ENCODE results near the gene MROH2B.

Gene MROH2B

GRCh38 chr5:40960037-40960436 lies 111.1 kb downstream of the MROH2B start:
- Histone ChIP-seq H4K20me1 (ENCODE audit: insufficient read depth, low read length) (no peaks in the 10 kb centered on the region), H3K9ac (ENCODE audit: low read depth, low read length) (no peak overlapping the region), H3K27ac (ENCODE audit: low read length) (no peak overlapping the region), H3K4me3 (ENCODE audit: low read depth in 1 of 2, low read length in 2 of 2) (no peak overlapping the region), H3K27me3 (ENCODE audit: insufficient read depth, low read length, poor library complexity) (no peaks in the 10 kb centered on the region), H3K79me2 (ENCODE audit: insufficient read depth, low read length) (no peaks in the 10 kb centered on the region), H3K36me3 (ENCODE audit: insufficient read depth, low read length) (no peaks in the 10 kb centered on the region), H3K9me3 (ENCODE audit: insufficient read depth, low read length, severe bottlenecking) (no peaks in the 10 kb centered on the region), H3K4me2 (ENCODE audit: insufficient read depth, low read length) (no peak overlapping the region), H2AFZ (ENCODE audit: low read depth, low read length) (no peak overlapping the region), H3K4me1 (ENCODE audit: insufficient read depth, low read length) (no peaks in the 10 kb centered on the region)
- ATAC-seq (ENCODE audit: insufficient read depth, low read depth) (no peak), DNase-seq (no peak)
- TF ChIP-seq, protein P1, sequence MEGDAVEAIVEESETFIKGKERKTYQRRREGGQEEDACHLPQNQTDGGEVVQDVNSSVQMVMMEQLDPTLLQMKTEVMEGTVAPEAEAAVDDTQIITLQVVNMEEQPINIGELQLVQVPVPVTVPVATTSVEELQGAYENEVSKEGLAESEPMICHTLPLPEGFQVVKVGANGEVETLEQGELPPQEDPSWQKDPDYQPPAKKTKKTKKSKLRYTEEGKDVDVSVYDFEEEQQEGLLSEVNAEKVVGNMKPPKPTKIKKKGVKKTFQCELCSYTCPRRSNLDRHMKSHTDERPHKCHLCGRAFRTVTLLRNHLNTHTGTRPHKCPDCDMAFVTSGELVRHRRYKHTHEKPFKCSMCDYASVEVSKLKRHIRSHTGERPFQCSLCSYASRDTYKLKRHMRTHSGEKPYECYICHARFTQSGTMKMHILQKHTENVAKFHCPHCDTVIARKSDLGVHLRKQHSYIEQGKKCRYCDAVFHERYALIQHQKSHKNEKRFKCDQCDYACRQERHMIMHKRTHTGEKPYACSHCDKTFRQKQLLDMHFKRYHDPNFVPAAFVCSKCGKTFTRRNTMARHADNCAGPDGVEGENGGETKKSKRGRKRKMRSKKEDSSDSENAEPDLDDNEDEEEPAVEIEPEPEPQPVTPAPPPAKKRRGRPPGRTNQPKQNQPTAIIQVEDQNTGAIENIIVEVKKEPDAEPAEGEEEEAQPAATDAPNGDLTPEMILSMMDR (IDR thresholded peaks at IDR 0.05; ENCODE audit: borderline replicate concordance, extremely low read depth, low read length, poor library complexity, severe bottlenecking): no peak
- TF ChIP-seq EZH2 (IDR thresholded peaks at IDR 0.05; ENCODE audit: borderline replicate concordance, low read depth, low read length, severe bottlenecking): no peak

DNA sequence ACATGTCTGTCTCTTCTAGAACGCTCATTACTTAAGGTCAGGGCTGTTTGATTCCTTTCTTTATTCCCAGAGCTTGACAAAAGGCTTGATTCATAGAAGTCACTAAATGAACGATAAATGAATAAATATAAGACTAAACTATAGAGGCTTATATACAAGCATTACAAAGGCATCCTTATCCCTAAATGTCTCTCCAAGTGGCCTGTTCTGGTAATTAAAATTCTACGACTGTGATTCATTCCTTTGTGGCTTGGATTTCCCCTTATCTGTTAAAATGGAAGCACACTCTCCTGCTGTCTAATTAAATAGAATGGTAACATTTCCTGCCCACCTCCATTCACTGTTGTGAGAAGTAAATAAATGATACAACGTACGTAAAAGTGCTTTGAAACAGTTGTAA lies 112.3 kb downstream of the MROH2B start:
- Histone ChIP-seq H3K36me3 (ENCODE audit: insufficient read depth, low read length) (no peaks in the 10 kb centered on the region), H3K79me2 (ENCODE audit: insufficient read depth, low read length) (no peaks in the 10 kb centered on the region), H3K4me2 (ENCODE audit: insufficient read depth, low read length) (no peak overlapping the region), H2AFZ (ENCODE audit: low read depth, low read length) (no peak overlapping the region), H3K27me3 (ENCODE audit: insufficient read depth, low read length, poor library complexity) (no peaks in the 10 kb centered on the region), H3K9ac (ENCODE audit: low read depth, low read length) (no peak overlapping the region), H3K9me3 (ENCODE audit: insufficient read depth, low read length, severe bottlenecking) (no peaks in the 10 kb centered on the region), H4K20me1 (ENCODE audit: insufficient read depth, low read length) (no peaks in the 10 kb centered on the region), H3K27ac (ENCODE audit: low read length) (no peak overlapping the region), H3K4me3 (ENCODE audit: low read depth in 1 of 2, low read length in 2 of 2) (no peak overlapping the region), H3K4me1 (ENCODE audit: insufficient read depth, low read length) (no peaks in the 10 kb centered on the region)
- no peak for TF ChIP-seq EZH2 (IDR thresholded peaks at IDR 0.05; ENCODE audit: borderline replicate concordance, low read depth, low read length, severe bottlenecking)
- DNase-seq (no peak), ATAC-seq (ENCODE audit: insufficient read depth, low read depth) (no peak)

DNA sequence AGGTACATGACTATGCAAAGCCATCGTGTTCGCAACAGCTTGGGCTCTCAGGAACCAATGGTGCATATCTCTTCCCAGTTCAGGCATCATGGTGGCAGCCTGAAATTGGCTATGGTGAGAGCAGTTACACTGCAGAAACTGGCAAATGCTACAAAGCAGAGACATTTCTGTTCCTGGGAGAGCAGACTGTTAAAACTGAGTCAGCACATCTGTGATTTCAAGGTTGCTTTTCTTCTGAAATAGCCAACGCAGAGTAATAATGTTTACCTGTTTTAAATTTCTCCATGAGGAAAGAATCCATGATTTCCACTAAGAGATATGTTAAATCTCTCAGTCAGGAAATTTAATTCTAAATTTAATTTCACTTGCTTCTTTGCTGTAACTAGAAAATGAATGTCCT lies 114.1 kb downstream of the MROH2B start:
- no peaks in the 10 kb centered on the region for H3K4me1 ChIP-seq (ENCODE audit: insufficient read depth, low read length)
- H3K9me3 ChIP-seq (ENCODE audit: insufficient read depth, low read length, severe bottlenecking): no peaks in the 10 kb centered on the region
- TF ChIP-seq, protein P1 (IDR thresholded peaks at IDR 0.05; ENCODE audit: borderline replicate concordance, extremely low read depth, low read length, poor library complexity, severe bottlenecking): no peak
- TF ChIP-seq EZH2 (IDR thresholded peaks at IDR 0.05; ENCODE audit: borderline replicate concordance, low read depth, low read length, severe bottlenecking): no peak
- no peak overlapping the region for H3K4me2 ChIP-seq (ENCODE audit: insufficient read depth, low read length)
- no peaks in the 10 kb centered on the region for H4K20me1 ChIP-seq (ENCODE audit: insufficient read depth, low read length)
- H2AFZ ChIP-seq (ENCODE audit: low read depth, low read length): no peak overlapping the region
- H3K4me3 ChIP-seq (ENCODE audit: low read depth in 1 of 2, low read length in 2 of 2): no peak overlapping the region
- no peak overlapping the region for H3K27ac ChIP-seq (ENCODE audit: low read length)
- H3K79me2 ChIP-seq (ENCODE audit: insufficient read depth, low read length): no peaks in the 10 kb centered on the region
- no peaks in the 10 kb centered on the region for H3K36me3 ChIP-seq (ENCODE audit: insufficient read depth, low read length)
- no peak overlapping the region for H3K9ac ChIP-seq (ENCODE audit: low read depth, low read length)
- H3K27me3 ChIP-seq (ENCODE audit: insufficient read depth, low read length, poor library complexity): no peaks in the 10 kb centered on the region
- ATAC-seq (ENCODE audit: insufficient read depth, low read depth): no peak
- no peak for DNase-seq

DNA sequence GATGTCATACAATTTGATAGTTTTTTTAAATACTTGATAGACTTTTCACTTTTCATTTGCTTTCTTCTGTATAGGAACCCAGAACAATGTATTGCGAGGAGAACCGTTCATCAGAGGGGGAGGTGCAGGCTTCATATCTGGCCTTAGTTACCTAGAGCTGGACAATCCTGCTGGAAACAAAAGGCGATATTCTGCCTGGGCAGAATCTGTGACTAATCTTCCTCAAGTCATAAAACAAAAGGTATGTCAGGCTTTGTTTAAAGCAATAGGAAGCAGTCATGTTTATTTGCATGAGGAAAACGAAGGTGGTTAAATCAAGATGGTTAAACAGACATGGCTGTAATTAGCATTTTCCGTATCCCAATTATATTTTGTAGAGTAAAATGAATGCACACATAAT lies 115.8 kb downstream of the MROH2B start:
- no peak for TF ChIP-seq EZH2 (IDR thresholded peaks at IDR 0.05; ENCODE audit: borderline replicate concordance, low read depth, low read length, severe bottlenecking)
- TF ChIP-seq, protein P1 (IDR thresholded peaks at IDR 0.05; ENCODE audit: borderline replicate concordance, extremely low read depth, low read length, poor library complexity, severe bottlenecking): no peak
- Histone ChIP-seq H3K4me3 (ENCODE audit: low read depth in 1 of 2, low read length in 2 of 2) (no peak overlapping the region), H3K27me3 (ENCODE audit: insufficient read depth, low read length, poor library complexity) (no peaks in the 10 kb centered on the region), H3K36me3 (ENCODE audit: insufficient read depth, low read length) (no peaks in the 10 kb centered on the region), H4K20me1 (ENCODE audit: insufficient read depth, low read length) (no peaks in the 10 kb centered on the region), H3K9ac (ENCODE audit: low read depth, low read length) (no peak overlapping the region), H3K9me3 (ENCODE audit: insufficient read depth, low read length, severe bottlenecking) (no peaks in the 10 kb centered on the region), H3K27ac (ENCODE audit: low read length) (no peak overlapping the region), H3K79me2 (ENCODE audit: insufficient read depth, low read length) (no peaks in the 10 kb centered on the region), H2AFZ (ENCODE audit: low read depth, low read length) (no peak overlapping the region), H3K4me1 (ENCODE audit: insufficient read depth, low read length) (no peaks in the 10 kb centered on the region), H3K4me2 (ENCODE audit: insufficient read depth, low read length) (no peak overlapping the region)
- ATAC-seq (ENCODE audit: insufficient read depth, low read depth): no peak
- DNase-seq: no peak
